CD4-positive, CD25-positive, alpha-beta regulatory T cell (primary cell): ENCODE data around the gene EFEMP1. TPM values are rescaled to one million over a fixed set of nuclear protein-coding genes. Genes with fewer than 3 reads are reported as not detected.
A peak's percentile ranks its signal among the peaks of the same experiment; 100 is the strongest.
"Not testable (repeated sequence)": the region's sequence is repeated elsewhere in the genome, so short reads cannot be mapped to it uniquely, and the experiment has no call there.

ENCODE experiments used
- ATAC-seq, 2 donors: fragments of 150-1000 bp; cut with Tn5 transposase; one replicate each; pipeline ENCODE4 v1.10.0; 2021; ENCODE audit warnings: low read depth in 2 of 2, moderate number of reproducible peaks in 2 of 2, moderate library complexity in 1 of 2
- DNase-seq, 3 donors: peaks; one replicate each; pipeline versions ENCODE4 v3.0.0 to v3.0.0-alpha.2; 2012 to 2022; ENCODE audit warnings: mixed read lengths in 1 of 3
- H3K27ac ChIP-seq: one replicate; pipeline ENCODE4 v1.7.0; 2013; ENCODE audit warnings: mild to moderate bottlenecking, low read length; ENCODE audit not compliant: insufficient read depth, poor library complexity, severe bottlenecking
- H3K27me3 ChIP-seq: one replicate; pipeline ENCODE4 v1.7.0; 2013; ENCODE audit warnings: low read length; ENCODE audit not compliant: control insufficient read depth, insufficient read depth
- H3K36me3 ChIP-seq: one replicate; pipeline ENCODE4 v1.7.0; 2013; ENCODE audit warnings: mild to moderate bottlenecking, low read length, moderate library complexity; ENCODE audit not compliant: control insufficient read depth, insufficient read depth
- H3K4me1 ChIP-seq: 2 replicates; pipeline ENCODE4 v1.7.0; 2013; ENCODE audit warnings: mild to moderate bottlenecking, low read length; ENCODE audit not compliant: insufficient read depth, control insufficient read depth, poor library complexity, severe bottlenecking
- H3K4me3 ChIP-seq: one replicate; pipeline ENCODE4 v1.7.0; 2013; ENCODE audit warnings: low read depth, mild to moderate bottlenecking, low read length, moderate library complexity
- H3K9me3 ChIP-seq, 2 experiments: 1 replicate in 1 of 2; 2 replicates in 1 of 2; pipeline ENCODE4 v1.7.0; 2013; ENCODE audit warnings: low read length in 2 of 2, mild to moderate bottlenecking in 1 of 2, moderate library complexity in 1 of 2; ENCODE audit not compliant: control insufficient read depth in 2 of 2
- H3K27ac Mint-ChIP-seq, 3 donors: one replicate each; pipeline ENCODE4 v1.8.0; 2020 to 2022; ENCODE audit warnings: mild to moderate bottlenecking in 3 of 3, mixed read lengths in 3 of 3, moderate library complexity in 2 of 3
- H3K27me3 Mint-ChIP-seq: one replicate; pipeline ENCODE4 v1.8.0; 2022; ENCODE audit warnings: mild to moderate bottlenecking, mixed read lengths
- H3K36me3 Mint-ChIP-seq: one replicate; pipeline ENCODE4 v1.8.0; 2020; ENCODE audit warnings: mixed read lengths
- H3K4me1 Mint-ChIP-seq, 4 donors: one replicate each; pipeline ENCODE4 v1.8.0; 2020 to 2022; ENCODE audit warnings: mixed read lengths in 4 of 4, mild to moderate bottlenecking in 1 of 4
- H3K4me3 Mint-ChIP-seq, 4 donors: one replicate each; pipeline ENCODE4 v1.8.0; 2020 to 2022; ENCODE audit warnings: mild to moderate bottlenecking in 4 of 4, mixed read lengths in 4 of 4, moderate library complexity in 3 of 4
- H3K9me3 Mint-ChIP-seq, 7 donors: one replicate each; pipeline ENCODE4 v1.8.0; 2020 to 2022; ENCODE audit warnings: mixed read lengths in 7 of 7, mild to moderate bottlenecking in 3 of 7, moderate library complexity in 2 of 7
- polyA plus RNA-seq, 4 donors: library from polyadenylated mRNA; unstranded; fragments of 300-500 nt; fragmentation: Illumina TruSeq; gene quantifications; one replicate each; pipeline ENCODE4 v1.2.3, GENCODE V29; 2021
- total RNA-seq: library from RNA; stranded (reverse); gene quantifications from one replicate; pipeline ENCODE4 v1.2.3, GENCODE V29; 2022

Gene EFEMP1
- total and polyA plus RNA-seq, 5 donors from 2014 or later = not detected

DNA sequence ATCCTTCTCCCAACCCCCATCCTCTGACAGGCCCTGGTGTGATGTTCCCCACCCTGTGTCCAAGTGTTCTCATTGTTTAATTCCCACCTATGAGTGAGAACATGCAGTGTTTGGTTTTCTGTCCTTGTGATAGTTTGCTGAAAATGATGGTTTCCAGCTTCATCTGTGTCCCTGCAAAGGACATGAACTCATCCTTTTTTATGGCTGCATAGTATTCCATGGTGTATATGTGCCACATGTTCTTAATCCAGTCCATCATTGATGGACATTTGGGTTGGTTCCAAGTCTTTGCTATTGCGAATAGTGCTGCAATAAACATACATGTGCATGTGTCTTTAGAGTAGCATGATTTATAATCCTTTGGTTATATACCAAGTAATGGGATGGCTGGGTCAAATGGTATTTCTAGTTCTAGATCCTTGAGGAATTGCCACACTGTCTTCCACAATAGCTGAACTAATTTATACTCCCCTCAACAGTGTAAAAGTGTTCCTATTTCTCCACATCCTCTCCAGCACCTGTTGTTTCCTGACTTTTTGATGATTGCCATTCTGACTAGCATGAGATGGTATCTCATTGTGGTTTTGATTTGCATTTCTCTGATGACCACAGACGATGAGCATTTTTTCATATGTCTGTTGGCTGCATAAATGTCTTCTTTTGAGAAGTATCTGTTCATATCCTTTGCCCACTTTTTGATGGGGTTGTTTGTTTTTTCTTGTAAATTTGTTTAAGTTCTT lies 91.7 kb downstream of the EFEMP1 start:
- not testable (repeated sequence) for ATAC-seq, H3K36me3 ChIP-seq, H3K27ac ChIP-seq, H3K4me3 ChIP-seq, H3K4me1 Mint-ChIP-seq, H3K27me3 Mint-ChIP-seq, DNase-seq, H3K4me3 Mint-ChIP-seq, H3K9me3 ChIP-seq, H3K36me3 Mint-ChIP-seq, H3K4me1 ChIP-seq, H3K27me3 ChIP-seq
- Mint-ChIP-seq H3K9me3 (peaks cover 0 to 14% (median 4%) of the 10 kb centered on the region in 7 donors), H3K27ac (peak overlapping the region in 1 of 3 donors; percentile 65)

GRCh38 chr2:55827855-55828254 lies 95.7 kb downstream of the EFEMP1 start:
- no peaks in the 10 kb centered on the region for H3K9me3 ChIP-seq
- DNase-seq (no peak), ATAC-seq (no peak)
- no peak overlapping the region for H3K4me3 ChIP-seq
- H3K27ac Mint-ChIP-seq = no peak overlapping the region
- no peak overlapping the region for H3K4me3 Mint-ChIP-seq
- no peak overlapping the region for H3K27ac ChIP-seq
- no peaks in the 10 kb centered on the region for H3K4me1 Mint-ChIP-seq
- H3K36me3 ChIP-seq = no peaks in the 10 kb centered on the region
- H3K36me3 Mint-ChIP-seq = no peaks in the 10 kb centered on the region
- no peaks in the 10 kb centered on the region for H3K4me1 ChIP-seq
- peaks cover 0 to 13% (median 2%) of the 10 kb centered on the region in 7 donors for H3K9me3 Mint-ChIP-seq
- no peaks in the 10 kb centered on the region for H3K27me3 Mint-ChIP-seq
- no peaks in the 10 kb centered on the region for H3K27me3 ChIP-seq

DNA sequence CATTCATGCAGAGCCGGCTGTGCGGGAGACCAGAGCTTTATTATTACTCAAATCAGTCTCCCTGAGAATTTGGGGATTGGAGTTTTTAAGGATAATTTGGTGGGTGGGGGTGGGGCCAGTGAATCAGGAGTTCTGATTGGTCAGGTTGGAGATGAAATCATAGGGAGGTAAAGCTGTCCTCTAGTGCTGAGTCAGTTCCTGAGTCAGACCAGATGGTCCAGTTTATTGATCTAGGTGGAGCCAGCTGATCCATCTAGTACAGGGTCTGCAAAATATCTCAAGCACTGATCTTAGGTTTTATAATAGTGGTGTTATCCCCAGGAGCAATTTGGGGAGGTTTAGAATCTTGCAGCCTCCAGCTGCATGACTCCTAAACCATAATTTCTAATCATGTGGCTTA lies 96.2 kb downstream of the EFEMP1 start:
- H3K4me3 Mint-ChIP-seq = peak overlapping the region in 1 of 4 donors; percentile 72
- not testable (repeated sequence) for H3K27me3 ChIP-seq, ATAC-seq, H3K27me3 Mint-ChIP-seq, H3K4me1 ChIP-seq, DNase-seq, H3K27ac Mint-ChIP-seq, H3K9me3 ChIP-seq, H3K36me3 ChIP-seq, H3K36me3 Mint-ChIP-seq, H3K4me3 ChIP-seq, H3K4me1 Mint-ChIP-seq, H3K27ac ChIP-seq
- peaks cover 0 to 13% (median 2%) of the 10 kb centered on the region in 7 donors for H3K9me3 Mint-ChIP-seq

DNA sequence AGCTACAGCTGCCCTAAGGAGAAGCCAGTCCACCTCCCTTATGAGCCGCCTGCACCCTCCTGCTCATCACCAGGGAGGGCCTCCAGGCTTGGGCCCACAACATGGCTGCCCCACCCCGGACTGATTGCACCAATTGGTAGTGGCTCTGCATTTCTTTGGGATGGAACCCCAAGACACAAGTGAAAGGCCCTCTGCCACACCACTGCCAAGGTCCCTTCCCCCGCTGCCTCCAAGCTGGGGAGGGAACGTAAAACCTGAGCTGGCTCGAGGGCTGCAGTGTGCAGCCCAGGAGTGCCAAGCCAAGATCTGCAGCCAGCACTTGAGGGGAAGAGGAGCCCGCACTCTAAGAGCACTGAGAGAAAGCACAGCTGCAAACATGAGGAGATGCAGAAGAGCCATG lies 97.3 kb downstream of the EFEMP1 start:
- Histone ChIP-seq H3K27me3 (no peaks in the 10 kb centered on the region), H3K4me3 (no peak overlapping the region), H3K4me1 (no peaks in the 10 kb centered on the region), H3K9me3 (no peaks in the 10 kb centered on the region), H3K27ac (no peak overlapping the region), H3K36me3 (no peaks in the 10 kb centered on the region)
- no peak overlapping the region for H3K27ac Mint-ChIP-seq
- DNase-seq = no peak
- no peaks in the 10 kb centered on the region for H3K36me3 Mint-ChIP-seq
- peaks cover 0 to 9% (median 0%) of the 10 kb centered on the region in 7 donors for H3K9me3 Mint-ChIP-seq
- H3K4me3 Mint-ChIP-seq = no peak overlapping the region
- H3K27me3 Mint-ChIP-seq = no peaks in the 10 kb centered on the region
- H3K4me1 Mint-ChIP-seq = no peaks in the 10 kb centered on the region
- ATAC-seq = no peak

GRCh38 chr2:55824551-55825096 lies 99.0 kb downstream of the EFEMP1 start:
- no peak overlapping the region for H3K4me3 ChIP-seq
- H3K27me3 Mint-ChIP-seq = no peaks in the 10 kb centered on the region
- H3K4me3 Mint-ChIP-seq = no peak overlapping the region
- DNase-seq (no peak), ATAC-seq (no peak)
- no peaks in the 10 kb centered on the region for H3K36me3 ChIP-seq
- H3K9me3 ChIP-seq = no peaks in the 10 kb centered on the region
- no peaks in the 10 kb centered on the region for H3K4me1 Mint-ChIP-seq
- no peaks in the 10 kb centered on the region for H3K4me1 ChIP-seq
- H3K27me3 ChIP-seq = no peaks in the 10 kb centered on the region
- H3K27ac ChIP-seq = no peak overlapping the region
- no peak overlapping the region for H3K27ac Mint-ChIP-seq
- no peaks in the 10 kb centered on the region for H3K36me3 Mint-ChIP-seq
- H3K9me3 Mint-ChIP-seq = peaks cover 0 to 5% (median 0%) of the 10 kb centered on the region in 7 donors

Other genes starting within 250 kb of the EFEMP1 start
- 14.3 TPM for gene PNPT1, start 229.9 kb downstream of the EFEMP1 start, total RNA-seq
- 10 to 100 TPM; 15.9 to 20.0 (median 17.9) TPM for gene PNPT1, start 229.9 kb downstream of the EFEMP1 start, polyA plus RNA-seq